Melanocyte of skin (primary cell): ENCODE data around the gene TAS2R13. TPM values are rescaled to one million over a fixed set of nuclear protein-coding genes. Genes with fewer than 3 reads are reported as not detected.

ENCODE experiments used
- total RNA-seq, 2 donors: library from RNA; depleted of rRNA; stranded (reverse); fragments of >200 nt; gene quantifications; 2 replicates each; pipeline ENCODE4 v1.2.3, GENCODE V29; 2012

Gene TAS2R13, protein sequence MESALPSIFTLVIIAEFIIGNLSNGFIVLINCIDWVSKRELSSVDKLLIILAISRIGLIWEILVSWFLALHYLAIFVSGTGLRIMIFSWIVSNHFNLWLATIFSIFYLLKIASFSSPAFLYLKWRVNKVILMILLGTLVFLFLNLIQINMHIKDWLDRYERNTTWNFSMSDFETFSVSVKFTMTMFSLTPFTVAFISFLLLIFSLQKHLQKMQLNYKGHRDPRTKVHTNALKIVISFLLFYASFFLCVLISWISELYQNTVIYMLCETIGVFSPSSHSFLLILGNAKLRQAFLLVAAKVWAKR
- 1 to 10 TPM; 1.7 to 3.0 TPM for total RNA-seq

DNA sequence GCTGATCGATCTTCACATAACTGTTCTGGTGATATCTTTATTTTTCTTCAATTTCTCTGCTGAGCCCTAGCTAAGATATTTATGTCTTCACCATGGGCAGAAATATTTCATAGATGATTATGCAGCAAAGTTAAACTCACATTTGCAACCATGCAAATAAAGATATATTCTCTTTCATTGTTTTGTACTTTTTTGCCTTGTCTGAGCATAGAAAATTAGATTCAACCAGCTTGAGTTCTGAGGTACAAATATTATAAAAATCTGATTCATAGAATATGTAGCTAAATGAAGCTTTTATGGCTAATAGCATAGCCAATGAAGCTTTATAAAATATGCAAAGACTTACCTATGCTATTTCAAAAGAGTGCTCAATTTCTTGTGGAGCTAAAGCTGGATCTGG, at the start of gene TAS2R13:
TAS2R13 (minus strand) TSS at position 101 of the 400 bp plus-strand sequence. CDS start 264 bp downstream, outside the sequence.

DNA sequence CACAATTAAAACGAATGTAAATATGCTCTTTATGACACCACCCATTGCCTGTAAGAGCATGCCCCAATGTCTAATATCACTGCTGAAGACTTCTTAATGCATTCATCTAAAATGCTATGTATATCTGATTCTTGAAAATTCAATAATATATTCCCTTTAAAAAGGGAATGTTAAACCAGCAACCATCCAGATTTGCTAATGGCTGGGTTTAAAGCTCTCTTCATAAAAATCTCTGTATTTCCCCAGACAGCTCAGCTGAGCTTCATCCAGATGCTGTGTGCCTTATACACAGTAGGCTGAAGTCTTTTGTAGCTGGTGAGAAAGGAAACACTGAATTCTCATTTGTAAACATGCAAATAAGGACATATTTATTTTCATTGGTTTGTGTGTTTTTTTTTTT, 29.8 kb upstream of the TAS2R13 start, which contains the start of gene TAS2R14:
TAS2R14 (minus strand) TSS at position 101 of the 400 bp plus-strand sequence; CDS start at position 45, 56 bp downstream.

DNA sequence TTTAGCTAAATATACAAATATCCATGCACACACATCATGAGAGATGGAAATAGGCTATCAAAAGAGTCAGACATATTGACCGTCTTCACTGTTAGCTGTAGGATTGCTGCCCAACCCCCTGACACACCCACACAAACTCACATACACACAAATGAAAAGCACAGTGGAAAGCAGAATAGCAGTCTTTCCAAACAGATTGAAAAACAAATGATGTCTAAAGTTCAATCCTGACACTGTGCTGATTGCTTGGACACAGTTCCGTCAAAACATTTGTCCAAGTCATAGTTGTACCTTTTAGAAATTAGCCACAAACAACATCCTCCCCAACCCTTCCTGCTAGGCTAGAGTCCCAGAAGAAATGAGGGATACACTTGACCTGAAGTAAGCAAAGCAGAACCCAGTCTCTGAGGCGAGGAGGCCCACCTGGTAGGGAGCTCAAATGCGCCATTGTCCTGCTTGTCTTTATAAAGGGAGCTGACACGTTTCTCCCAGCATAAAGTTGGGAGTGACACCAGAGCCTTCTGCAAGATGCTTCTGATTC, 19.5 kb upstream of the TAS2R13 start, which contains the start of gene PRH2:
PRH2 (plus strand) TSS at position 491 of the 541 bp plus-strand sequence; CDS start at position 529, 38 bp downstream.

DNA sequence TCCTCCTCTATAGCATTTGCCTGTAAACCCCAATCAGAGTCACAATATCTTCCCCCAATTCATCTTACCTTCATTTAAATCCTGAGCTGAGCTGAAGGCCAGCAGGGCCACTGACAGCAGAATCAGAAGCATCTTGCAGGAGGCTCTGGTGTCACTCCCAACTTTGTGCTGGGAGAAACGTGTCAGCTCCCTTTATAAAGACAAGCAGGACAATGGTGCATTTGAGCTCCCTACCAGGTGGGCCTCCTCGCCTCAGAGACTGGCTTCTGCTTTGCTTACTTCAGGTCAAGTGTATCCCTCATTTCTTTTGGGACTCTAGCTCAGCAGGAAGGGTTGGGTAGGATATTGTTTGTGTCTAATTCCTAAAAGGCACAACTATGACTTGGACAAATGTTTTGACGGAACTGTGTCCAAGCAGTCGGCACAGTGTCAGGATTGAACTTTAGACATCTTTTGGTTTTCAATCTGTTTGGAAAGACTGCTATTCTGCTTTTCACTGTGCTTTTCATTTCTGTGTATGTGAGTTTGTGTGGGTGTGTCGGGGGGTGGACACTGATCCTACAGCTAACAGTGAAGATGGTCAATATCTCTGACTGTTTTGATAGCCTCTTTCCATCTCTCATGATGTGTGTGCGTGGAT, 25.2 kb downstream of the TAS2R13 start, which contains the start of gene PRH1:
PRH1 (minus strand) TSS at position 170 of the 640 bp plus-strand sequence; CDS start at position 132, 38 bp downstream.

Other genes with a start within 250 kb of the TAS2R13 start
- under 1 TPM in 1 of 2 donors, not detected in 1; 0.33 TPM for gene STYK1, start 235.5 kb downstream of the TAS2R13 start, total RNA-seq
- gene YBX3, start 186.2 kb downstream of the TAS2R13 start, total RNA-seq = 100 to 1,000 TPM in 1 of 2 donors, 10 to 100 TPM in 1; 88.1 to 120 TPM
- not detected for gene TAS2R7, start 106.9 kb downstream of the TAS2R13 start, total RNA-seq
- gene TAS2R8, start 102.3 kb downstream of the TAS2R13 start, total RNA-seq = under 1 TPM; under 0.01 to 0.34 TPM
- under 1 TPM; 0.34 to 0.67 TPM for gene TAS2R9, start 99.4 kb downstream of the TAS2R13 start, total RNA-seq
- gene TAS2R10, start 83.2 kb downstream of the TAS2R13 start, total RNA-seq = 1 to 10 TPM in 1 of 2 donors, under 1 TPM in 1; 1.00 to 1.0 TPM
- 1 to 10 TPM; 1.4 to 2.7 TPM for gene PRR4, start 60.1 kb downstream of the TAS2R13 start, total RNA-seq
- 10 to 100 TPM; 14.0 to 25.5 TPM for gene PRH1, start 25.3 kb downstream of the TAS2R13 start, total RNA-seq
- gene PRH2, start 19.7 kb upstream of the TAS2R13 start, total RNA-seq = not detected
- 1 to 10 TPM; 2.4 to 4.7 TPM for gene TAS2R14, start 29.7 kb upstream of the TAS2R13 start, total RNA-seq
- 1 to 10 TPM; 2.4 to 6.3 TPM for gene TAS2R50, start 77.3 kb upstream of the TAS2R13 start, total RNA-seq
- gene TAS2R20, start 88.7 kb upstream of the TAS2R13 start, total RNA-seq = 1 to 10 TPM; 2.1 to 4.3 TPM
- 1 to 10 TPM; 2.4 to 5.0 TPM for gene TAS2R19, start 113.1 kb upstream of the TAS2R13 start, total RNA-seq
- gene TAS2R31, start 121.8 kb upstream of the TAS2R13 start, total RNA-seq = 1 to 10 TPM; 3.3 to 4.1 TPM
- gene TAS2R46, start 152.7 kb upstream of the TAS2R13 start, total RNA-seq = 1 to 10 TPM; 1.7 to 4.0 TPM
- gene TAS2R43, start 182.8 kb upstream of the TAS2R13 start, total RNA-seq = 1 to 10 TPM; 3.1 to 4.0 TPM
- 1 to 10 TPM; 3.4 to 7.7 TPM for gene TAS2R30, start 225.1 kb upstream of the TAS2R13 start, total RNA-seq